ENCODE data around the gene MME.
A peak's percentile ranks its signal among the peaks of the same experiment; 100 is the strongest.

MME gene

DNA sequence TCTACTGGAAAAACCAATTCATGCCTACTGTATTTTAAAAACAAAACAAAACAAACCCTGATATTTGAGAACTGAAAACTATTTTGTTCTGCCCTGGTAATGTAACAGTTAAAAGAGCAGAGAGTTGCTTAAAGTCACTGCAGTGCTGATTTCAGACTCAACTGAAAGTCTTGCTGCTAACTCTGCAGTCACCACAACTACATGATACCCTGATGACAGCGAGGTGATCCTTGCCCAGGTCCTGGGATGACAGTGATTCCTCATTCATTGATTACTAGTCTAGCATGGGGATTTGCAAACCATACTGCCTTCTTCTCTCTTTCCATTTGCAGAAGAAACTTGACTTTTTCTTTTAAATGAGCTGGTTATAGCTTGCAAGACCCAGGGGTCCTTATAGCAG, 67.5 kb downstream of the MME start:
- no peak for DNase-seq (ENCODE audit: low spot score)

DNA sequence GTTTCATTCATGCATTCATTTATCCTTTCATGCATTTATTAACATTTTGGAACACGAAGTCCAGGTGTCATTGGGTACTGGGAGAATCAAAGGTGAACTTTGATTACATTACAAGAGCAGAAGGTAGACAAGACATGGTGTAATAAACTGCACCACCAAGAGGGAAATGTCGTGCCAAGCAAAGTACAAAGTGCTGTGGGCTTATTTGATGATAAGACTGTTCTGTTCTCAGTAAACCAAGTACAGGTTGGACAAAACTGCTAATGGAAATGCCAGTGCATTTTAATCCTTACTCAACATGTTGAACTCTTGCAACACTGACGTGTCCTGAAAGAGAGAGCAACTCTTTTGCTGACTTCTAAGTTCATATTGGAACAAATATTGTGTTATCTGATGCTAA, 69.4 kb downstream of the MME start:
- no peak for DNase-seq (ENCODE audit: low spot score)

DNA sequence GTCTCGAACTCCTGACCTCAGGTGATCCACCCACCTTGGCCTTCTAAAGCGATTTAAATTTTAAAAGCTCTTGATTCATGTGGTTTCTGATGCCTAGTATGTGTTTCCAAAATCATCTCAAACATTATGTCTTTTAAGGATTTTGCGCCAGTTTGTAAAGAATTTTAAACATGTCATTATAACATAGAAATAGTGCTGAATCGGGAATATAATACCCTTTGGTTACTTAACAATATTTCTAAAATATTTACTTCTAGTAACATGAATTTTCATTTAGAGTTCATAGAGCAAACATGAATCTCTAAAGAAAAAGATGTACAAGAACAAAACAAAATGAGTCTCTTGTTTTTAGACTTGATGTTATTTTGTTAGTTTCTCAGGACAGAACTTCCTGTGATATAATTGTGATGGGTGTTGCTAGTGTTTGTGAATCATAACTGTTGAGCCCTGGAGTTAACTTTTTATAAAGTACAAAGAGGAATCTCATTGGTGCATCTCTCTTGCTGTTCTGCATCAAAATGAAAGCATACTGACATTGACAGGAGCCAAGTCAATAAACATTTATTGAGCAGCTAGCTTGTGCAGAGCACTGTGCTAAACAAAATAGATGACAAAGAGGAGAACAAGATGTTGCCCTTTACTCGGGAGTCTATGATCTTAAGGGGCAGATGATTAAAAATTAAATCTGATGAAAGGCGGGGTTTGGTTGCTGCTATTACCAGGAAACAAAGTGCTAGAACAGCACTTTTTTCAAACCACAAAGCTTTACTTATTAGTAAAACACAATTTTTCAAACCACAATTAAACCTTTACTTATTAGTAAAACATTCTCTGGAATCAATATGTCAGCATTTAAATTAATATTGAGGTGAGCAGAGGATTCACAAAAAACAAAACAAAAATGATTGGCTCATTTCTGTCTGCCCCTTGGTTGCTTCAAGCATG, 73.4 kb downstream of the MME start:
- DNase-seq (ENCODE audit: low spot score): no peak

DNA sequence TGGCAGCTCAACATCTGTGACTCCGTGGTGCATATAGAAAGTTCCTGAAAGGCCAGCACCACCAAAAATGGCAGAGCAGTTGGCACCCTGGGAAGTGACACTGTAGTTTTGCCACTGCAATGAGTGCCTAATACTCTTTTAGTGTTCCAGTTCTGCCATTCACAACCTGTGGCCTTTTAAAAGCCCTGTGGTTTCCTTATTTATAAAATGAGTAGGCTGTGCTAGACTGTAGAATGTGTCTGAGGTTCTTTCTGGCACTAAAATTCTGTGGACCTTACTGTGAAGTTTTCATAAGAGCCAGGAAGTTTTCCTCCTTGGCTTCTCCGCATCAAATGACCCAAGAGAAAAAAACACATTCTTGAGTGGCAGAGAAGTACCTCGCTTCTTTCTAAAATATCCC, 74.1 kb downstream of the MME start:
- no peak for DNase-seq (ENCODE audit: low spot score)

DNA sequence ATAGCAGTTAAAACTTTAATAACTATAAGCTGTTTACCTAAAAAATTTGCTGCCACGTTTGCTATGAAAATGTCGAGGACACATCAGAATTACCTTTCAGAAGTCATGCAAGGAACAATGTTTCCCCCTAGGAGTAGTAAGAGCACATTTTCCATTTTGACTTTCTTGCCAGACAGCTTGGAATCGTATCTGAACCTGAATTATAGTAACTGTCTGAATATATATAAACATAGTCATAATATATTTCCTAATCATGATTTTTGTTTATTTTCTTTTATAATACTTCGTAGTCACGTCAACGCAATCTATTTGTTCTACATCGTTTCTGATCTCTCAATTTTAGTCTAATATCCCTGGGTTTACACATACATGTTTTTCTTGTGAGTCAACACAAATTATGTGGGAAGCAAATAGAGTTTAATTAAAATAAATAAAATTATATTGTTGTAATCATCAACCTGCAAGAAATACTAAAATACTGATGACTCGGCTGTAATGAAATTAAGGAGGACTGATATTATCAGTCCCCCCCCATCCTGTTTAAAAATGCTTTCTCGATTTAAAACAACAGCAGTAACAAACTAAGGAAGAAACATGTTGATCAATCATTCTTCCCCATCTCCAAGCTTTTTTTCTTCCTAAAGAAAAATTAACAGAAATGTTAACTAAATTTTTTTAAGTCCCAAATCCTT, 78.4 kb downstream of the MME start:
- no peak for DNase-seq (ENCODE audit: low spot score)

DNA sequence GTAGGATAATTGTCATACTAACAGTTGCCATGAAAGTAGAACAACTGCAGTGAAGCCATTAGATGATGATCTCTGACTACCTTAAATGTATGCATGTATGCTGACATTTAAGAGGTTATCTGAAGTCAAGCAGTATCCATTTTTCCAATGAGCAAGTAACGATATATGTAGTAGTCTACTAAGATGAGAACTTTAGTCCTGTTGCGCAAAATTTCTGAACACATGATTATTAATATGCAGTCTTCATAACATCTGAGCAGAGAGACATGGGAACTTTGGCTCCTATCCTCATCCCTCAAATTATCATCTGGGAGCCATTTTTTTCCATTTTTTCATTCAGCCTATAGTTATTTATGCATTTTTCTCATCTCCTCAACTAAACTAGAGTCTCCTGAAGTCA, 79.2 kb downstream of the MME start:
- DNase-seq (ENCODE audit: low spot score): no peak

DNA sequence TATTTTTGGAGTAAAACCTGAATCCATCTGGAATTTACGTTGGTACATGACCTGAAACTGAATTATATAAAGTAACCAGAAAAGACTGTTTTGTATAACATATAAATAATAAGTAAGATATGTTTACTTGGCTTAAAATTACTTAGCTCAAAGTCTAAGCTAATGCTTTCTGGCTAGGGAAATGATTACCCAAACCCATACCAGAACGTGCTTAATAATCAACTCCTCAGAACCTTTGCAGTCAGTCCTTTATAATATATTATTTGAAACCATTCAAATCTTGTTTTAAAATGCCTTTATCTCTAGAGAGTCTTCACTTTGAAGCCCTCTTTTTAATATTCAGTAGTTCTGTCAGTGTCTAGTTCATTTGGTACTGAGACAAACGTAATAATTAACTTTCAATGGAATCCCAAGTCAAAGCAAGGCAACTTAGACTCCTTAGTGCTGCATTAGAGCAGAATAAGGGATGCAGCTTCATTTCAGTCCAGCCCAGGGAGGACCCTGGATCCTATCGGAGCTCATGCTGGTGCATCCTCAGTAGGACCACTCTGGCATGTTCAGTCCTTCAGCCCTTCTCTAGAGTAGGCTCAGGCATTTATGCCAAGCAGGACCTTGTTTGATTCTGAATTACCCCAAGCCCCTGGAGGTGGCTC, 81.6 kb downstream of the MME start:
- DNase-seq (ENCODE audit: low spot score): no peak

DNA sequence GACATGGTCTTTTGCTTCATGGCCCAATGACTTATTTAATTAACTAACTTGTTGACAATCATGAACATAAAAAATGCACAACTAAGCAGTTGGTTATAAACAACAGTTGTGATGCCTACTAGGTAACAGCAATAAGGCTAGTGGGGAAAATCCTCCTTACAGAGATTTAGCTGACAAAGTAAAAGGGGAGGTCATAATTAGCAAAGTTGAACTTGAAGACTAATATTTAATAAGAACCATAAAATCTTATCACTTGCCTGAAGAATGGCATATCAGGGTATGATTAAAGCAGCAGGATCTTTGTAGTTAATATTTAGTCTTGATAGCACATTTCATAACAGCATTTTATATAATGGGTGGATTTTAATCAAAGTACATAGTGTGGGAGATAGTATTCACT, 84.2 kb downstream of the MME start:
- no peak for DNase-seq (ENCODE audit: low spot score)

DNA sequence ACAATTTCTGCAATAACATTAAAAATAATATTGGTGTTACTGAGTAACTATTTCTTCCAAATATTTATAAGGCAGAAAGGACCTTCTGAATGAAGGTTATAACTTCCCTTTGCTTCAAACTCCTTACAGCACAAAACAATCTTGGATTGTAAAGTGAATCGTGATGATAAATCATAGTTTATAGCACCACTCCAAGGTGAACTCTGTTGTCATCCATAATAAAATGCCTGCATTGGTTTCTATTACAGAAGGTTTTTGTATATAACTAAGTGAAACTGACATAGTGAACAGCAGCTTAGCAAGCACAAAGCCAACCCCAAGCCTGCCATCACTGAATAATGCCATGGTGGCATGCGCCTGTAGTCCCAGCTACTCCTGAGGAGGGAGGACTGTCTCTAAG, 86.3 kb downstream of the MME start:
- DNase-seq (ENCODE audit: low spot score): no peak

DNA sequence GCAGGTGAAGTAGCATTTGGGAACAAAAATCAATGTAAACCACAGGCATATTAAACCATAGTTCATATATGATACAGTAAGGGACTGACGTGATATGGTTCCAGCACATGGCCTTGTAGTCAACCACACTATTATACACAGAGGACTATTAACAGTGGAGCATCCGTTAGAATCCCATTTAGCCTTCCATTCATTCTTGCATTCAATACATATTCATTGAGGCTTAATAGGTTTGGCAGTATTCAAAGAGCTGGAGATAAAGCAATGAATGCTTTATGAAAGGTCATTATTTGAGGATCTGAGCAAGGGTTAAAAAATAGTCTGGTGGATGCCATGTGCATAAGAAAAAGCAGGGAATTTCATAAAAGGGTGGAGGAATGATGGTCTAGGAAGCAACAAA, 89.1 kb downstream of the MME start:
- no peak for DNase-seq (ENCODE audit: low spot score)

DNA sequence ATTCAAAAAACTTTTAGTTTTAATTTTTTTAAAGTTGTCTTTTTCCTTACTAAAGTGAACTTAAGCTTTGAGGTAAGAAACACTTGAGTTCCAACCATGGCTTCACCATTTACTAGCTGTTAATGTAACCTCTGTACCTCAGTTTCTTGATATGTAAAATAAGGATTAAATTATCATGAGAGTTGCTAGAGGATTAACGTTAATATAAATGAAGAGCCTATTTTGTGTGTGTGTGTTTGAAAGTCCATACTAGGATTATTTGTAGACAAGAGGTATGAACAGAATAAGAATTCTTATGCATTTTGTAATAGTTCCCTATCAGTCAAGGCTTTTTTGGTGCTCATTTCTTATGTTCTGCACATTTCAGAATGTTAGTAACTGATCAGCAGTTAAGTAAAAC, 93.7 kb downstream of the MME start:
- DNase-seq (ENCODE audit: low spot score): no peak

DNA sequence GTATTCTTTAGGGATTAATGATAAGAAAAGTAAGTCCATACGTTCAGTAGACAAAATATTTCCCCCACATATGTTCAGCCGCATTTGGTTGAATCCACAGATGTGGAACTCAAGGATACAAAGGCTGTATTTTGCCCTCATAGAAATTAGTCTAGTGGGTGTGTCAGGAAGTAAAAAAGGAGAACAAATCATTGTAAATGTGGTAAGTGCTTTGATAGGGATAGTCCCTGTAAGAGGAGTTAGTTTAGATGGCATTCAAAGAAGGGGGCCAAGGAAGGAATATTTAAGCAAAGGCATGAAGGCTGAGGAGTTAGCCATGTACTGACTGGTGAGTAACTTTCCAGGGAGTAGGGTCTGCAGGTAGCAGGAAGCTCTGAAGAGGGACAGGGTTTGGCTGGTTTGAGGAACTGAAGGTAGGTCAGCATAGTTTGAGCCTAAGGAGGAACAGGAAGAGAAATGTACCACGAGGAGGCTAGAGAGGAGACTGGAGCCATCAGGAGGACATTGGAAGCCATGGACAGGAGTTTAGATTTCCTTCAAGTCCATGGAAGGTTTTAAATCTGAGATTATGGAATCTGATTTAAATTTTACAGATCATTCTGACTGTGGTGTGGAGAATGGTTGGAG, 98.8 kb downstream of the MME start:
- DNase-seq (ENCODE audit: low spot score): no peak

DNA sequence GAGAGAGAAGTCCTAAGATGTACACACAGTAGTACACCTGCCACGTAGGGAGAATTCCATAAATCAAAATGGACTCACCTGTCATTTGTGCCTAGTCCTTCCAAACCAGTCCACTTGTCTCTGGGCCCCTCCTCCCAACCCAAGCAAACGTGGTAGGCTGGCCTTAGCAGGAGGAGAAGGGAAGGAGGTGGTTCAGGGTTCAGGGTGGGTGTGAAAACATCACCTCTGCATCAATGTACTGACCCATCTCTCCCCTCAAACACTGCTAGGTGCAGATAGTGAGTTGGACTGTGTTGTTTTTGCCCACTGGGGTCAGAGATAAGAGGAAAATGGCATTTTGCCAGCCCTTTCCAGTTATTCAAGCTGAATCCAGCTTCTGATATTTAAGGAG, 99.3 kb downstream of the MME start:
- no peak for DNase-seq (ENCODE audit: low spot score)

DNA sequence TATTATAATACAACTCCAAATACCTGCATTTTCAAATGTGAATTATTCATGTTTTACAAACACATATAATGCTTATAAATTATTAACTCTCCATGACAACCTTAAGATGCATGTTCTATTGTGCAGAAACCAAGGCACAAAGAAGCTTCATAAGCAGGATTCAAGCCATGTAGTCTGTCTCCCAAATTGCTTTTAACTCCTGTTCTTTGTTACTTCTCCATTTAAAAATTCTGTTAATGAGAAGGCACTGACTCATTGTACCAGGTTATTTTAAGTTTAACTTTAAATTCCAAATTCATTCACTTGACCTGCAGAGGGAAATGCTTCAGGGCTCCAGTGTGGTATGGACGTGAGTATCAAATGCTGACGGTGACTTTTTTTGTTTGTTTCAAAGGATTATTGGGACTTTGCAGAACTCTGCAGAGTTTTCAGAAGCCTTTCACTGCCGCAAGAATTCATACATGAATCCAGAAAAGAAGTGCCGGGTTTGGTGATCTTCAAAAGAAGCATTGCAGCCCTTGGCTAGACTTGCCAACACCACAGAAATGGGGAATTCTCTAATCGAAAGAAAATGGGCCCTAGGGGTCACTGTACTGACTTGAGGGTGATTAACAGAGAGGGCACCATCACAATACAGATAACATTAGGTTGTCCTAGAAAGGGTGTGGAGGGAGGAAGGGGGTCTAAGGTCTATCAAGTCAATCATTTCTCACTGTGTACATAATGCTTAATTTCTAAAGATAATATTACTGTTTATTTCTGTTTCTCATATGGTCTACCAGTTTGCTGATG, 100.0 kb downstream of the MME start:
- no peak for DNase-seq (ENCODE audit: low spot score)

DNA sequence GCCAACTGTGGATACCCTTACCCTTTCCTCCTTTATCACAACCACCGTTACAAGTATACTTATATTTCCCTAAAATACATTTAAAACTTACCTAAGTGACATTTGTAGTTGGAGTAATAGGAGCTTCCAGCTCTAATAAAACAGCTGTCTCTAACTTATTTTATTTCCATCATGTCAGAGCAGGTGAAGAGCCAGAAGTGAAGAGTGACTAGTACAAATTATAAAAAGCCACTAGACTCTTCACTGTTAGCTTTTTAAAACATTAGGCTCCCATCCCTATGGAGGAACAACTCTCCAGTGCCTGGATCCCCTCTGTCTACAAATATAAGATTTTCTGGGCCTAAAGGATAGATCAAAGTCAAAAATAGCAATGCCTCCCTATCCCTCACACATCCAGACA, 102.3 kb downstream of the MME start:
- DNase-seq (ENCODE audit: low spot score): no peak

DNA sequence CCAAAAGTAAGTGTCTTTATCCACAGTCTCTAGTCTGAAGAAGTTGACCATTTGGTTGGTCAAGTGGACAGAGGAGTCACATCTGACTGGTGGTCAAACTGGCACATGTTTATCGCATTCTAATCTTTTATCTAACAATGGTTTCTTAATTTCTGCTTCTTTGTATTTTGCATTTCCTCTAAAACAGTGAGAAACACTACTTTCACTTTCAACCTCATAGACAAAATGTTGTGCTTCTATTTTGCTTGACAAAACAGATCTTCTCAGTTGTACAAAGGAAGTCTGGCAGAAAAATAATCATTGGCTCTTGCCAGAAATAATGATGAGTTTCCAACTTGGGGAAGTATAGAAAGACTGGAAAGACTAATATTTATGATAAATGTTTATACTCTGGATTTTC, 103.9 kb downstream of the MME start:
- DNase-seq (ENCODE audit: low spot score): no peak

DNA sequence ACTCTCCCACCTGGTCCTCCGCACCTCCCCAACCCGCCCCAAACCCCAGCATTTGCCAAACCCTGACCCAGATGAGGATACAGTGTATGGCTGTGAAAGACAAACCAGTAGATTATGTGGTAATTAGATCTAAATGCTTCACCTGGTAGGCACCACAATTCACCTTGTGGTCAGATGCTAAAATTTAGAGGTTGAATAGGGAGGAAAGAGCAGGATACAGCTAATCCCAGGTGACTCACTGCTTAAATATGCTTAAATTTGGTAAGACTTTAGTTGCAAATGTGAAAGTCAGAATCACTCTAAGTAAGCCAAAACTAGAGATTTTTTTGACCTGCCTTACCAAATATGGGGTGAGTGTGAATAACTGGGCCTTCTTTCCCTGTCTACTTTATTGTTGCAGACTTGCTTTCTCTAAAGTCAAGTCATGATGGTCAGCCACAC, 105.5 kb downstream of the MME start:
- DNase-seq (ENCODE audit: low spot score): no peak

DNA sequence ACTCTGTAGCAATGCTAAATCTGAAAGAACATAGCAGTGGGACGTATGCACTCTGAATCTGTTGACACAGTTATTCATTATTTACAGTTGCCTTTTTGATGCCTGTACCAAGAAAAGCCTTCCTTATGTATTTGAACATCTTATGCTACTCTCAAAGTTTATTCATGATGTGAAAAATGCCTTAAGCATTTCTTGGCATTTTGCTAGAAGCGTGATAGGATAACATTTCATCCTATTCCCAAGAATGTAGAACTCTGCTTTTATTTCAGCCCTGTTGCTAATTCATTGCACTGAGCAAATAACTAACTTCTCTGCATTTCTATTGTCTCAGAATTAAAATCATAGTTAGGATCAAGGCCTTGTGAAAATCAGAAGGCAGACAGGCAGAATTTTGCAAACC, 107.9 kb downstream of the MME start:
- DNase-seq (ENCODE audit: low spot score): no peak

DNA sequence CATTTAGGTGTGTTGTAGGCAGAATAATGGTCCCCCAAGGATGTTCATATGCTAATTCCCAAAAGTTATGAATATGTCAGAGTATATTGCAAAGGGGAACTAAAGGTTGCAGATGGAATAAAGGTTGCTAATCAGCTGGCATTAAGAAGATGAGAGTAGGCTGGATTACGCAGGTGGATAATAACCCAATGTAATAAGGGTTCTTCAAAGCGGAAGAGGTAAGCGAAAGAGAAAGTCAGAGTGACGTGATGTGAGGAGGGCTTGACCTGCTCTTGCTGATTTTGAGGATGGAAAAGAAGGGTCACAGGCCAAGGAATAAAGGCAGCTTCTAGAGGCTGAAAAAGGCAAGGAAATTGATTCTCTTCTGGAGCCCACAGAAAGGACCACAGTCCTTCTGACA, 109.4 kb downstream of the MME start:
- DNase-seq (ENCODE audit: low spot score): no peak

DNA sequence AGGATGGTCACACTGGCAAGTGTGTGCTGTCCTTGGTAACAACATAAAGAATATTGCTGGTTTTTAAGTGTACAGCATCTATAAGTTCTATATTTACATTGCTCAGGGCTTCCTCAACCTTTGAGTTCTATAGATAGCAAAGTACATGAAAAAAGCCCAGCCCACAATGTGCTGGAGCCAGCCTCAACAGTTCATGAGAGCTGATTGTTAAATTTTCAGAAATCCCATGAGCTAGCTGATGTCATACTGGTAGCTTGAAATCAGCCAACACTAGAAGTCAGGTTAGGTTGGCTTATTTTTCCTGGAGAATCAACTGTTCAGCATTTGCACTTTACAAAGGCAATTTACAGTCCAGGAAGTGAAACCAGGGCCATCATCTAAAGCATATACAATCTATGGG, 110.6 kb downstream of the MME start:
- DNase-seq (ENCODE audit: low spot score): no peak

DNA sequence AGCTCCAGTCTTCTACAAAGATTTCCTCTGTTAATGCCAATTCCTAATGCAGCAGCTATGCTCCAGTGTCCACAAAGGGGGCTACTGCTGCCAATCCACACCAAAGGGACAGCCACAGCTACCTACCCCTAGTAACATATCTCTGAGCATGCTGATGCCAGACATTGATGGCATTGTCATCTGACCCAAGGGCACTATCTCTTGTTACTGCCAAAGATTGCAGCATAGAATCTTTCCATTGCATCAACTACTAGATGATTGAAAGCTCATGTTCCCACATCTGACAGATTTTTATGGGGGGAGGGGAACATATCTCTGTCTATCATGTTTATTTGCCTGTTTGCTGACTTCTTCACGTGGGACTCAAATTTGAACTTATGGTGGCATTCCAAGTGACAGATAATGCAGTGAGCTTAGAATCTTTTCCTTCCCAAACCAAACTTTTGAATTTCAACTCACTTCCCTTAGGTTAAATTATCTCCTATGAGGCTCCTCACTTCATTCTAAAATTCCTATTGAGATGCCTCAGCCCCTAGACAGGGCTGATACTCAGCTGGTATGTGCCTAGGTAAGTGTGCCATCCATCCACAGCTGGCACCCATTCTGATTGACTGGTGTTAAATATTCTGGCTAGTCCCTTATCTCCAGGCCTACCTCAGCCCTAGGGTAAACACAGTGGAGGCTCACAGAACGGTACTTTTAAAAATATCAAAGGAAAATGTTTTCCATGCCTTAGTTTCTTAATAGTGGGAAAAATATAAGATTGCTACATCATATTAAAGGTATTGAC, 113.0 kb downstream of the MME start:
- DNase-seq (ENCODE audit: low spot score): peak; percentile 6

Measured in SW480 (cell line).